ENCODE measurements around the gene TAF11L3.
"Not testable (repeated sequence)": the region's sequence is repeated elsewhere in the genome, so short reads cannot be mapped to it uniquely, and the experiment has no call there.

TAF11L3 gene

GRCh38 chr5:17518067-17518466, at the start of gene TAF11L3:
Gene TAF11L3 (plus strand): TSS chr5:17518367.
- not testable (repeated sequence) for FAIRE-seq

DNA sequence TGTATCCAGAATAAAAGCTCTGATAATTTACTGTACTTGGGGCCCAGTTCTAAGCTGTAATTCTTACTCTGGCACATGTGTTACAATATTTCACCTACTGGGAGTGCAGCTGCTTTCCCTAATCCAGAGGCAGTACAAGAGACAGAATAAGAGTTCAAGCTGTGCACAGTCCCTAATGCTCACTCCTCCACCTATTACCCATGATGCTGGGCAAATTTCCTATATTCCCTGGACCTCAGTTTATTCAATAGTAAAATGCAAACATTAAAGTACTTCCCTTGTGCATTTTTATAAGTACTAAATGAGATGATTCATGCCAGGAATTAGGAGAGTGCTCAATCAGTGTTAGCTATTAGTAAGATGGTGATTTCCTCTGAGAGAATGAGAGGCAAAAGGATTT, 48.1 kb upstream of the TAF11L3 start:
- FAIRE-seq, result no peak

DNA sequence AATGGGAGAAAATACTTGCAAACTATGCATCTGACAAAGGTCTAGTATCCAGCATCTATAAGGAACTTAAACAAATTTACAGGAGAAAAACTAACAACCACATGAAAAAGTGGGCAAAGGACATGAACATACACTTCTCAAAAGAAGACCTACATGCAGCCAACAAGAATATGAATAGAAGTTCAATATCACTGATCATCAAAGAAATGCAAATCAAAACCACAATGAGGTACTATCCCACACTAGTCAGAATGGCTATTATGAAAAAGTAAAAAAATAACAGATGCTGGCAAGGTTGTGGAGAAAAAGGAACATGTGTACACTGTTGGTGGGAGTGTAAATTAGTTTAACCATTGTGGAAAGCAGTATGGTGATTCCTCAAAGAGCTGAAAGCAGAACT, 43.1 kb upstream of the TAF11L3 start:
- not testable (repeated sequence) for FAIRE-seq

- FAIRE-seq, result no peak
These were observed 41.1 kb upstream of the TAF11L3 start for GRCh38 chr5:17477043-17477442.

GRCh38 chr5:17477573-17478265, 40.4 kb upstream of the TAF11L3 start:
- no peak for FAIRE-seq

GRCh38 chr5:17481378-17481777, 36.8 kb upstream of the TAF11L3 start:
- FAIRE-seq, result no peak

DNA sequence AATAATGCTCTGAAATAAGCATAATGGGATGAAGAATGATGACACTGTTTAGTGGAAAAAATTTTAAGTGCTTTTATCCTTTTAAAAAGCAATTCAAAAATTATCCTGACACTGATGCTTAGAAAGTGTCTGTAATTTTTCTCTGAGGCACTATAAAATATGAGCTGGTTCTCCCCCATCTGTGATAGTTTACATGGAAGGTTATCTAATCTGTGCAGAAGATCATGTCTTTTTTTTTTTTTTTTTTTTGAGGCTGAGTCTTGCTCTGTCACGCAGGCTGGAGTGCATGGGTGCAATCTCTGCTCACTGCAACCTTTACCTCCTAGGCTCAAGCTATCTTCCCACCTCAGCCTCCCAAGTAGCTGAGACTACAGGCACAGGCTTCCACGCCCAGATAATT, 35.4 kb upstream of the TAF11L3 start:
- FAIRE-seq, result no peak

- not testable (repeated sequence) for FAIRE-seq
These were observed 31.5 kb upstream of the TAF11L3 start for GRCh38 chr5:17486464-17487173.

GRCh38 chr5:17487174-17487512, 31.0 kb upstream of the TAF11L3 start:
- no peak for FAIRE-seq

DNA sequence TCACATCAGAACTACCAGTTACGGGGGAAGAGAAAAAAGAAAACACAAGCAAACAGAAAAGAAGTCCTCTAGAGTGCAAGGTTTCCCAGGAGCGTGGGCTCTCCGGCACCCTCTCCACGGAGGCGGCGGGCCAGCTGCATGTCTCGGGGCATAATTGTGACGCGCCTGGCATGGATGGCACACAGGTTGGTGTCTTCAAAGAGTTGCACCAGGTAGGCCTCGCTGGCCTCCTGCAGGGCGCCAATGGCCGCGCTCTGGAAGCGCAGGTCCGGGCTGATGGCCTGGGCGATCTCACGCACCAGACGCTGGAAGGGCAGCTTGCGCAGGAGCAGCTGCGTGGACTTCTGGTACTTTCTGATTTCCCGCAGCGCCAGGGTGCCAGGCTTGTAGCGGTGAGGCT, 26.9 kb upstream of the TAF11L3 start:
- not testable (repeated sequence) for FAIRE-seq

DNA sequence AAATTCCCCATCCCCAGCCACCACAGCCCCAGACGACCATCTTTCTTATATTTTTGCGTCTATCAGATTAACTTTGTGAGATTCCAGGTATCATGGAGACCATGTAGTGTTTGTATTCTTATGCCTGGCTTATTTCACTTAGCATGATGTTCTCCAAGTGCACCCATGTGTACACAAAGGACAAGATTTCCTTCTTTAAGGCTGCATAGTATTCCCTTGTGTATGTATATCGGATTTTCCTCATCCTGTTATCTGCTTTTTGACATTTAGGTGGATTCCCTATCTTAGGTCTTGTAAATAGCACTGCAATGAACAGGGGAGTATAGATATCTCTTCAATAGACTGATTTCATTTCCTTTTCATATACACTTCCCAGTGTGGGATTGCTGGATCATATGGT, 25.4 kb upstream of the TAF11L3 start:
- no peak for FAIRE-seq

DNA sequence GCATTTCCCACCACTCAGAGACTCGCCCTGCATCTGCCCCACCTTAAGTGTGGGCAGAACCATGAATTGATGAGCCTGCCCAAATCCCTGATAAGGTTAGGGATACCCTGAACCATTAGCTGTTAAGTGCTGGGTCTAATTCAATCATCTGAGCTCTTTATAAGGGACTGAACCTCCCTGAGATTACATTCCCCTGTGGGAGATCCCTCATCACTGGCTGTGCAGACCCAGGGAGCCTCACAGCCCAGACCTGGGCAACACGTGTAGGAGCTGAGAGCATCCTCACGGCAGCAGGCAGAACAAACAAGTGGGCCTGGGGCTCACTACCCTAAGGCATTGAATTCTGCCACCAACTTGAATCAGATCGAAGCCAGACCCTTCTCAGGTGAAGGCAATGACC, 20.7 kb upstream of the TAF11L3 start:
- no peak for FAIRE-seq

DNA sequence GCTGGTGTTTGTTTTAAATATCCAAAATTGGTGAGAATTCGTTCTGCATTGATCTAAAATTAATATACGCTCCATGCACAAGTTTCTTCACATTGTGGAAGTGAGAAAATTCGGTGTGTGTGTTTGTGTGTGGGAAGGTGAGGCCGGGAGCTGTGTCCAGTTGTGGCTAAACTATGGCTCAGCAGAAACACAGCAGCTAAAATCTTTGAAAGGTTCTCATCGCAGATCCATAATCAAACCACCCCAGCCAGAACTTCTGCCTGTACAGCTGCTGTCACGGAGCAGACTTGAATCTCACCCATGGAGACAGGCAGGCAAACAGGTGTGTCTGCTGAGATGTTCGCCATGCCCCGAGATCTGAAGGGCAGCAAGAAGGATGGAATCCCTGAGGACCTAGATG, 20.2 kb upstream of the TAF11L3 start, which contains the start of gene TAF11L2:
TAF11L2 (plus strand) TSS at position 301 of the 400 bp plus-strand sequence.
- not testable (repeated sequence) for FAIRE-seq

- FAIRE-seq, result no peak
These were observed 6.3 kb upstream of the TAF11L3 start for GRCh38 chr5:17511775-17512325.

DNA sequence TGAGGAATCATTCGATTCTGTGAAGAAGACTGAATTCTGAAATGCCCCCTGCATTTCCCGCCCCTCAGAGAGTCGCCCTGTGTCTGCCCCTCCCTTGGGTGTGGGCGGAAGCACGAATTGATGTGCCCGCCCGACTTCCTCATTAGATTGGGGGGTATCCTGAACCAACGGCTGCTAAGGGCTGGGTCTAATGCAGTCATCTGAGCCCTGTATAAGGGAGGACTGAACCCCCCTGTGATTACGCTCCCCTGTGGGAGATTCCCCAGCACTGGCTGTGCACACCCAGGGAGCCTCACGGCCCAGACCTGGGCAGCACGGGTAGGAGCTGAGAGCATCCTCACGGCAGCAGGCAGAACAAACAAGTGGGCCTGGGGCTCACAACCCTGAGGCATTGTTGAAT, 641 bp upstream of the TAF11L3 start:
- not testable (repeated sequence) for FAIRE-seq

GRCh38 chr5:17519508-17519907, 1.3 kb downstream of the TAF11L3 start:
- FAIRE-seq, result not testable (repeated sequence)

DNA sequence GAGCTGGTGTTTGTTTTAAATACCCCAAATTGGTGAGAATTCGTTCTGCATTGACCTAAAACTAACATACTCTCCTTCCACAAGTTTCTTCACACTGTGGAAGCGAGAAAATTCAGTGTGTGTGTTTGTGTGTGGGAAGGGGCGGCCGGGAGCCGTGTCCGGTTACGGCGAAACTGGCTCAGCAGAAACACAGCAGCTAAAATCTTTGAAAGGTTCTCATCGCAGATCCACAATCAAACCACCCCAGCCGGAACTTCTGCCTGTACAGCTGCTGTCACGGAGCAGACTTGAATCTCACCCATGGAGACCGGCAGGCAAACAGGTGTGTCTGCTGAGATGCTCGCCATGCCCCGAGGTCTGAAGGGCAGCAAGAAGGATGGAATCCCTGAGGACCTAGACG, 3.3 kb downstream of the TAF11L3 start, which contains the start of gene TAF11L4:
TAF11L4 (plus strand) TSS at position 301 of the 400 bp plus-strand sequence.
- not testable (repeated sequence) for FAIRE-seq

- not testable (repeated sequence) for FAIRE-seq
These were observed 6.8 kb downstream of the TAF11L3 start, which contains the start of gene TAF11L5 for GRCh38 chr5:17524935-17525334. Gene TAF11L5 (plus strand): TSS chr5:17525235.

DNA sequence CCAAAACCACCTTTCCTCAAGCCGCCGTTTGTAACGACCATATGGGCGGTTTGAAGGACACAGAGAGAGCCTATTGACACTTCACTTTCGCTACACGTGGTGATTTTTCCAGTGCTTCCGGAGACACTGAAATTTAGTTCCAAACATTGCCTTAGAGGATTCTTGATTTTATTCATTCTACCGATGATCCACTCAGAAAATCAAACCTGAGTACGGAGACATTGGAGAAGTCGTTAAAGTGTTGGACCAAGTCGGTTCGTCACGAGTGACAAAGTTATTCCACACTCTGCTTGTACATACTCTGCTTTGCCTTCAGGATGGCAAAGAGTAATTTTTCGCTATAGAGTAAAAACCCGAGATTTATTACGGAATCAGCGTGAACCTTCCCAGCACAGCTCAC, 8.3 kb downstream of the TAF11L3 start:
- not testable (repeated sequence) for FAIRE-seq

DNA sequence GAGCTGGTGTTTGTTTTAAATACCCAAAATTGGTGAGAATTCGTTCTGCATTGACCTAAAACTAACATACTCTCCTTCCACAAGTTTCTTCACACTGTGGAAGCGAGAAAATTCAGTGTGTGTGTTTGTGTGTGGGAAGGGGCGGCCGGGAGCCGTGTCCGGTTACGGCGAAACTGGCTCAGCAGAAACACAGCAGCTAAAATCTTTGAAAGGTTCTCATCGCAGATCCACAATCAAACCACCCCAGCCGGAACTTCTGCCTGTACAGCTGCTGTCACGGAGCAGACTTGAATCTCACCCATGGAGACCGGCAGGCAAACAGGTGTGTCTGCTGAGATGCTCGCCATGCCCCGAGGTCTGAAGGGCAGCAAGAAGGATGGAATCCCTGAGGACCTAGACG, 10.2 kb downstream of the TAF11L3 start, which contains the start of gene TAF11L6:
TAF11L6 (plus strand) TSS at position 301 of the 400 bp plus-strand sequence.
- not testable (repeated sequence) for FAIRE-seq
